BJ (cell line): Measurements from ENCODE around the gene VPS18. TPM values are rescaled to one million over a fixed set of nuclear protein-coding genes. Genes with fewer than 3 reads are reported as not detected.
"Not testable (repeated sequence)": the region's sequence is repeated elsewhere in the genome, so short reads cannot be mapped to it uniquely, and the experiment has no call there.

Experiments
- CTCF ChIA-PET: fragments of 350-600 bp; formaldehyde crosslinking; extraction: SDS; loops from one replicate; lab custom pipeline; 2021; ENCODE audit warnings: antibody characterized with exemption, inconsistent platforms; lab: Yijun Ruan, JAX
- POLR2A ChIA-PET: fragments of 300-600 bp; sonication (Branson Sonifier 250); formaldehyde crosslinking; extraction: SDS; loops from one replicate; lab custom pipeline; 2021; ENCODE audit warnings: antibody characterized with exemption; lab: Charles Lee
- DNase-seq: peaks from one replicate; pipeline ENCODE4 v3.0.0-alpha.2; 2011; ENCODE audit warnings: low read depth
- H3K27me3 ChIP-seq: 2 replicates; pipeline ENCODE4 v1.6.0; 2011; ENCODE audit warnings: low read length; ENCODE audit not compliant: control insufficient read depth, insufficient read depth
- H3K36me3 ChIP-seq: 2 replicates; pipeline ENCODE4 v1.5.1; 2011; ENCODE audit warnings: low read length; ENCODE audit not compliant: control insufficient read depth, insufficient read depth
- H3K4me3 ChIP-seq: 2 replicates; pipeline ENCODE4 v1.5.1; 2011; ENCODE audit warnings: low read depth, mild to moderate bottlenecking, control low read depth, low read length
- polyA plus RNA-seq: library from polyadenylated mRNA; depleted of rRNA; stranded (reverse); fragments of >200 nt; gene quantifications from 2 replicates; pipeline ENCODE4 v1.2.3, GENCODE V29; 2011
- TF ChIP-seq, protein P1 (sequence below): IDR thresholded peaks from 2 replicates; pipeline ENCODE4 v1.5.1; 2011; ENCODE audit warnings: low read depth, mild to moderate bottlenecking, control low read depth, inconsistent platforms, low read length, moderate library complexity; ENCODE audit not compliant: insufficient read depth

VPS18 gene
- polyA plus RNA-seq, 1 experiment, result 28.4 TPM

DNA sequence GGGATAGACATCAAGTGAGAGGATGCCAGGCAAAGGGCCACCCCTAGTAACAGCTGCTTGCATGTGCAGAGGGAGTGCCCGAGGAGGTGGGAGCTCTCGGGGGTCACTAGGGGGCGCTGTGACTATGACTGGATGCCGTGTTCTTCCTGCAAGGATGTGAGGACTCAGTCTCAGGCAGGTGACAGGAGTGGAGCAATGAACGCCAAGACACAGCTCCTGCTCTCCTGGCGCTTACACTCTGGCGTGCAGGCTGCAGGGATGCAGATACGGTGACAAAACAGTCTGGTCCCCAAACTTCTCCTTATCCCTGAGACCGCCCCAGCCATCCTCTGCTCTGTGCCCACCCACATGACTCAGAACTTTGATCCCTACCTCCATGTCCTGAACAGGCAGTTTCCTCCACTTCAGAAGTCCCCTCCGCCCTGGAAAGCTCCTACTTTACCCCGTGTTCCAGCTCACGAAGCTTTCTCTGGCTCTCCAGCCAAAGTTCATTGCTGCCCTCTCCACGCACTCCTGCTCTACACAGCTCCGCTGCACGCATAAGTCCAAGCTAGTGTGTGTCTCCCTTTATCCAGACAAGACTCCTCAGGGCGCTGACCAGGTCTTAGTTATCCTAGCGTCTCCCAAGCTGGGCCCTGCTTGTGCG lies 34.9 kb upstream of the VPS18 start:
- Histone ChIP-seq H3K4me3 (no peak overlapping the region), H3K27me3 (no peaks in the 10 kb centered on the region; the same call in none of the 2 replicates), H3K36me3 (no peaks in the 10 kb centered on the region)
- CTCF ChIA-PET, result interaction anchor here (0.6 to 7.4 kb wide), 31 partner anchors 13 to 340 kb away, joined by 3 to 201 read pairs (median 3); partner anchors contain the start of genes C15orf62, GCHFR, RPUSD2 and SPINT1
- POLR2A ChIA-PET, result interaction anchor here (0.6 kb wide), 1 partner anchor 35 kb away, joined by 3 read pairs; the partner anchor contains the start of gene VPS18
- TF ChIP-seq, protein P1, sequence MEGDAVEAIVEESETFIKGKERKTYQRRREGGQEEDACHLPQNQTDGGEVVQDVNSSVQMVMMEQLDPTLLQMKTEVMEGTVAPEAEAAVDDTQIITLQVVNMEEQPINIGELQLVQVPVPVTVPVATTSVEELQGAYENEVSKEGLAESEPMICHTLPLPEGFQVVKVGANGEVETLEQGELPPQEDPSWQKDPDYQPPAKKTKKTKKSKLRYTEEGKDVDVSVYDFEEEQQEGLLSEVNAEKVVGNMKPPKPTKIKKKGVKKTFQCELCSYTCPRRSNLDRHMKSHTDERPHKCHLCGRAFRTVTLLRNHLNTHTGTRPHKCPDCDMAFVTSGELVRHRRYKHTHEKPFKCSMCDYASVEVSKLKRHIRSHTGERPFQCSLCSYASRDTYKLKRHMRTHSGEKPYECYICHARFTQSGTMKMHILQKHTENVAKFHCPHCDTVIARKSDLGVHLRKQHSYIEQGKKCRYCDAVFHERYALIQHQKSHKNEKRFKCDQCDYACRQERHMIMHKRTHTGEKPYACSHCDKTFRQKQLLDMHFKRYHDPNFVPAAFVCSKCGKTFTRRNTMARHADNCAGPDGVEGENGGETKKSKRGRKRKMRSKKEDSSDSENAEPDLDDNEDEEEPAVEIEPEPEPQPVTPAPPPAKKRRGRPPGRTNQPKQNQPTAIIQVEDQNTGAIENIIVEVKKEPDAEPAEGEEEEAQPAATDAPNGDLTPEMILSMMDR, result peak; percentile 88
- no peak for DNase-seq

DNA sequence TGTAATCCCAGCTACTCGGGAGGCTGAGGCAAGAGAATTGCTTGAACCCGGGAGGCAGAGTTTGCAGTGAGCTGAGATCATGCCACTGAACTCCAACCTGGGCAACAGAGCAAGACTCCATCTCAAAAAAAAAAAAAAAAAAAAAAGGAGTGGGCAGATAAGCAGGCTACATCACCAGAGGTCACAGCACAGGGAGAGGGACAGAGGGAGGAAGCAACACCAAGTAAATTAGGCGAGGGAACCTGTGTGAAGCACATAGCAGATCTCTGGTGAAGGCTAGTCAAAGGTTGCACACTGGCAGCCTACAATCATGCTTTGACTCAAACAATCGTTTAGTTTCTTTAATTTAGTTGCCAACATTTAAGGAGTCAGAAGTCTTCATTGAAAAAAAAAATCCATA lies 33.1 kb upstream of the VPS18 start:
- DNase-seq, result not testable (repeated sequence)
- CTCF ChIA-PET, result interaction anchor here (0.7 to 7.4 kb wide), 6 partner anchors 14 to 96 kb away, joined by 3 to 201 read pairs (median 6); no protein-coding TSS in a partner anchor

DNA sequence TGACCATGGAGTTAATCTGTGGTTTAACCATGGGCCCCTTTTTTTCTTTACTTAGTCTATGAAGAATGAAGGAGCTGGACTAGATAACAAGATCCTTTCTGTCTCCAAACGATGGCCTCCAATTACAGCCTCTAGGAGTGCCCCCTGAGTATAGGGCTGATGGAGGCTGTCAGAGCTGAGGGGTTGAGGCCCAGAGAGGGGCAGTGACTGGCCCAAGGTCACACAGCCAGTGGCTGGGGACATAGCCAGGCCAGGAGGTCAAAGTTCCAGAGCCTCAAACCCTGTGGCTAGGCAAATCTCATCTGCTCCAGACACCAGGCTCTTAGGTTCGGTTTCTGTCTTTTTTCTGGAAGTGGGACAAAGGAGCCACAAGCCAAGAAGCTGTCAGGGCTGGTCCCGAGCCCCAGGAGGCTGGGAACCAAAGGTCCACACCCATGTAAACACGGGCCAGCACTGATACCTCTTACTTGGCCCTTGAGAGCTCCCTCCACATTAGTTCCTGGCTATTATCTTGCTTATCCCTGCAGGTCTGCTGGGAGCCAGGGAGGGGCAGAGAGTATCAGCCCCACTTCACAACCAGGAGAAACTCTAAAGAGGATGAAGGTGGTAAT lies 30.5 kb upstream of the VPS18 start:
- Histone ChIP-seq H3K27me3 (no peaks in the 10 kb centered on the region; the same call in none of the 2 replicates), H3K36me3 (no peaks in the 10 kb centered on the region), H3K4me3 (no peak overlapping the region)
- TF ChIP-seq, protein P1, result no peak
- ChIA-PET CTCF (interaction anchor here (1.4 kb wide), 1 partner anchor 9 kb away, joined by 4 read pairs; no protein-coding TSS in a partner anchor), POLR2A (no interaction called here)
- DNase-seq, result no peak

More for the DNA sequence above, 33.1 kb upstream of the VPS18 start:
- H3K4me3 ChIP-seq, POLR2A ChIA-PET, H3K36me3 ChIP-seq, H3K27me3 ChIP-seq: not testable (repeated sequence)

DNA sequence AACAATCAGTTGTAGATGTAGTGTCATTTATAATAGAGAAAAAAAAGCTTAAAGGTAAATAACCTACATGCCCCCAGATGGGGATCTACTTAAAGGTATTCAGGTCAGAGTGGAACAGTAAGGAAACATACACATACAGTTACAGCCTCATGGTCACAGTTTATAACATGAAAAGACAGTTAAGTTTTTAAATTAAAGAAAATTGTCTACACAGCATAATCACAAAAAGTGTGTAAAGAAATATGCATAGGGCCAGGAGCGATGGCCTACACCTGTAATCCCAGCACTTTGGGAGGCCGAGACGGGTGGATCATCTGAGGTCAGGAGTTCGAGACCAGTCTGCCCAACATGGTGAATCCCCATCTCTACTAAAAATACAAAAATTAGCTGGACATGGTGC lies 27.1 kb upstream of the VPS18 start:
- Histone ChIP-seq H3K4me3 (no peak overlapping the region), H3K36me3 (no peaks in the 10 kb centered on the region), H3K27me3 (peaks cover 6% of the 10 kb centered on the region; the same call in 1 of the 2 replicates)
- ChIA-PET CTCF (interaction anchor here (1.6 kb wide), 1 partner anchor 24 kb away, joined by 9 read pairs; no protein-coding TSS in a partner anchor), POLR2A (no interaction called here)
- TF ChIP-seq, protein P1, result no peak
- DNase-seq, result no peak

DNA sequence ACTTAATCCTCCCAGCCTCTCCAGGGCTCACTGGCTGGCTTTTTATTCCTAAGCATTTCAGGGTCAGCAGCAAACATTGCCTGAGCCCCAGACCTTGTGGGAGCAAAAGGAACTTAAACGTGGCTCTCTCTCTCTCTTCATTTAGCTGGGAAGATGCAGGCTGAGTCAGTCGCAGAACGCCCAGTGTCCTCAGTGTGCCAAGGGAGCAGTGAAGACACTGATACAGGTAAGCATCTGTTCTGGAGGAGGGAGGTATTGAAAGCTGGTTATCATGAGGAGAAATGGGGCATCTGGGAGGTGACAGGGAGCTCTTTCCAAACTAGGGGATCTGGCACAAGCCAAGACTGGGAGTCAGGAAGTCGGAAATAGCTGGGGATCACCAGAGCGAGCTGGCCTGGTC lies 24.6 kb upstream of the VPS18 start:
- H3K36me3 ChIP-seq, result no peaks in the 10 kb centered on the region
- ChIA-PET CTCF (interaction anchor here (1.7 to 5.7 kb wide), 2 partner anchors 22 to 25 kb away, joined by 4 to 34 read pairs; partner anchors contain the start of gene VPS18), POLR2A (no interaction called here)
- no peak for DNase-seq
- peaks cover 8% of the 10 kb centered on the region for H3K27me3 ChIP-seq
- TF ChIP-seq, protein P1, result no peak
- H3K4me3 ChIP-seq, result no peak overlapping the region
